HL-60 (cell line): ENCODE data around the gene DSCAML1.

Experiments used
- DNase-seq, 2 experiments: peaks; one replicate each; pipeline ENCODE4 v3.0.0-alpha.2; 2010 to 2020; ENCODE audit warnings: low read depth in 1 of 2, low spot score in 1 of 2
- H3K27ac ChIP-seq: fragments of 250-450 bp; sonication (Bioruptor Pico); replicated peaks from 2 replicates; pipeline ENCODE4 v1.5.1; 2020; ENCODE audit warnings: mild to moderate bottlenecking, moderate library complexity
- H3K27me3 ChIP-seq: fragments of 250-450 bp; sonication (Bioruptor Pico); 2 replicates; pipeline ENCODE4 v1.5.1; 2021; ENCODE audit warnings: mild to moderate bottlenecking, moderate library complexity; ENCODE audit not compliant: insufficient read depth, poor library complexity, severe bottlenecking
- H3K4me3 ChIP-seq: replicated peaks from 2 replicates; pipeline ENCODE4 v1.5.1; 2011; ENCODE audit warnings: mild to moderate bottlenecking, control low read depth, low read length; ENCODE audit not compliant: insufficient read depth
- CTCF ChIP-seq: IDR thresholded peaks from one replicate; pipeline ENCODE4 v1.5.1; 2011; ENCODE audit warnings: low read length, control low read depth, inconsistent platforms; ENCODE audit not compliant: insufficient read depth
- GABPA ChIP-seq: IDR thresholded peaks from 2 replicates; pipeline ENCODE4 v1.6.1; 2012; ENCODE audit warnings: low read depth
- POLR2AphosphoS5 ChIP-seq: IDR thresholded peaks from 2 replicates; pipeline ENCODE4 v1.6.1; 2012; ENCODE audit warnings: low read depth
- REST ChIP-seq: IDR thresholded peaks from 2 replicates; pipeline ENCODE4 v1.6.1; 2012; ENCODE audit warnings: low read depth; ENCODE audit not compliant: insufficient replicate concordance
- SPI1 ChIP-seq: IDR thresholded peaks from 2 replicates; pipeline ENCODE4 v1.6.1; 2012; ENCODE audit warnings: low read depth, mild to moderate bottlenecking, borderline replicate concordance

The DSCAML1 gene

GRCh38 chr11:117437041-117437790 lies 359.8 kb downstream of the DSCAML1 start:
- Histone ChIP-seq H3K27ac (no peak overlapping the region), H3K4me3 (no peak overlapping the region), H3K27me3 (no peaks in the 10 kb centered on the region)
- TF ChIP-seq POLR2AphosphoS5: no peak
- no peak for TF ChIP-seq REST
- TF ChIP-seq CTCF: no peak
- no peak for TF ChIP-seq GABPA
- no peak for DNase-seq

GRCh38 chr11:117435326-117435725 lies 361.7 kb downstream of the DSCAML1 start:
- H3K4me3 ChIP-seq: no peak overlapping the region
- no peak for DNase-seq
- no peak overlapping the region for H3K27ac ChIP-seq
- TF ChIP-seq GABPA (no peak), SPI1 (no peak), REST (no peak), POLR2AphosphoS5 (no peak), CTCF (no peak)
- H3K27me3 ChIP-seq: no peaks in the 10 kb centered on the region

GRCh38 chr11:117434481-117434880 lies 362.5 kb downstream of the DSCAML1 start:
- no peak overlapping the region for H3K27ac ChIP-seq
- no peak for TF ChIP-seq REST
- no peak for TF ChIP-seq SPI1
- no peak for TF ChIP-seq POLR2AphosphoS5
- TF ChIP-seq CTCF: no peak
- no peak for TF ChIP-seq GABPA
- no peak overlapping the region for H3K4me3 ChIP-seq
- no peak for DNase-seq
- H3K27me3 ChIP-seq: no peaks in the 10 kb centered on the region
